HAP-1 (cell line): ENCODE results near the gene PPP2R3B.

ENCODE experiments used
- DNase-seq, 2 experiments: peaks; one replicate each; pipeline ENCODE4 v3.0.0-alpha.2; 2016 to 2020; ENCODE audit warnings: low spot score in 2 of 2
- H3K27me3 ChIP-seq: fragments of 250-450 bp; sonication (Bioruptor Pico); 2 replicates; pipeline ENCODE4 v1.5.1; 2020; ENCODE audit warnings: low read depth, mild to moderate bottlenecking, moderate library complexity
- H3K36me3 ChIP-seq: fragments of 250-450 bp; sonication (Bioruptor Pico); replicated peaks from 2 replicates; pipeline ENCODE4 v1.5.1; 2020; ENCODE audit warnings: mild to moderate bottlenecking
- H3K4me1 ChIP-seq: fragments of 250-450 bp; sonication (Bioruptor Pico); 2 replicates; pipeline ENCODE4 v1.5.1; 2020; ENCODE audit warnings: mild to moderate bottlenecking
- H3K4me3 ChIP-seq: fragments of 250-450 bp; sonication (Bioruptor Pico); 2 replicates; pipeline ENCODE4 v1.5.1; 2020; ENCODE audit warnings: mild to moderate bottlenecking, moderate library complexity
- H3K9me3 ChIP-seq: fragments of 250-450 bp; sonication (Bioruptor Pico); 2 replicates; pipeline ENCODE4 v1.5.1; 2020; ENCODE audit warnings: mild to moderate bottlenecking, moderate library complexity
- in situ Hi-C: fragments of 300-500 bp; cut with MboI; formaldehyde crosslinking; loops from 3 replicates; pipeline ENCODE4 v1.14.3; 2020; ENCODE audit warnings: low sequenced_read_pairs, inconsistent platforms, mixed read lengths

Gene PPP2R3B

DNA sequence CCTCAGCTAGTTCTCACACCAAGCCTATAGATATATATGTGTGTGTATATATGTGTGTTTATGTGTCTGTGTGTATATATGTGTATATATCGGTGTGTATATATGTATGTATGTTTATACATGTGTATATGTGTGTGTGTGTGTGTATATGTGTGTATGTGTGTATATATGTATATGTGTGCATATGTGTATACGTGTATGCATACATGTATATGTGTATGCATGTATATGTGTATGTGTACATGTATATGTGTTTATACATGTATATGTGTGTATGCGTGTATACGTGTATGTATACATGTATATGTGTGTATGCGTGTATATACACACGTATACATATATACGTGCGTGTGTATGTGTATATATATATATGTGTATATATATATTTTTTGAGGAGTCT lies 86.4 kb downstream of the PPP2R3B start:
- peaks cover 18% of the 10 kb centered on the region for H3K36me3 ChIP-seq

DNA sequence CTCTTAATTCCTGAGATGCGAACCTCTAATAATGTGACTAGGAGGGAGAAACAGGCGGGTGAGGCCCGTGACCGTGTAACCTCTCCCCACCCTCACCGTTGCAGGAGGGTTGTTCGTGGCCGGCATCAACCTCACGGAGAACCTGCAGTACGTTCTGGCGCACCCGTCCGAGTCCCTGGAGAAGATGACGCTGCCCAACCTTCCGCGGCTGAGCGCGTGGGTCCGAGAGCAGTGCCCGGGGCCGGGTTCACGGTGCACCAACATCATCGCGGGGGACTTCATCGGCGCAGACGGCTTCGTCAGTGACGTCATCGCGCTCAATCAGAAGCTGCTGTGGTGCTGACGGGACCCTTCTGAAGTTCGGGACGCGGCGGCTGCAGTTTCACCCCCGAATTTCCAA lies 87.7 kb downstream of the PPP2R3B start:
- H3K27me3 ChIP-seq = no peaks in the 10 kb centered on the region
- no peaks in the 10 kb centered on the region for H3K9me3 ChIP-seq
- H3K36me3 ChIP-seq = peaks cover 15% of the 10 kb centered on the region
- in situ Hi-C loops = no loop called here
- H3K4me3 ChIP-seq = no peak overlapping the region
- no peaks in the 10 kb centered on the region for H3K4me1 ChIP-seq
- DNase-seq = no peak

More for the DNA sequence above, 86.4 kb downstream of the PPP2R3B start:
- Histone ChIP-seq H3K4me1 (no peaks in the 10 kb centered on the region), H3K4me3 (no peak overlapping the region), H3K9me3 (no peaks in the 10 kb centered on the region), H3K27me3 (no peaks in the 10 kb centered on the region)
- DNase-seq = no peak
- in situ Hi-C loops = no loop called here

DNA sequence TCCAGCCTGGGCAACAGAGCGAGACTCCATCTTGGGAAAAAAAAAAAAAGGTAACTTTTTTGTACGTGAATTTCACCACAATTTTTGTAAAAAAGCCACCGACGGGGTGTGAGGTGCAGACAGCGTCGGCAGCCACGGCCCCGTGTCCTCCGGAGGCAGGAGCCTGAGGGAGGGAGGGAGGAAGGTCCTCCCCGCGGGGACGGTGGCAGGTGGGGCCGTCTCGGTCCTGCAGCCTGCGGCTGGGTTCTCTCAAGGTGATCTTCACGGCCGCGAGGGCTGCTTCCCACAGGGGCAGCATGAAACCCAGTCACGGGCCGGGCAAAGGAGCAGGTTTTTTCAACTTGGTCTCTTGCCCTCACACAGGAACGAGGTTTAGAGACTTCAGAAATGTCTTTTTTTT lies 91.6 kb downstream of the PPP2R3B start:
- in situ Hi-C loops = no loop called here
- H3K4me1 ChIP-seq = no peaks in the 10 kb centered on the region
- no peaks in the 10 kb centered on the region for H3K9me3 ChIP-seq
- H3K36me3 ChIP-seq = peaks cover 24% of the 10 kb centered on the region
- H3K4me3 ChIP-seq = no peak overlapping the region
- H3K27me3 ChIP-seq = no peaks in the 10 kb centered on the region
- DNase-seq = no peak

DNA sequence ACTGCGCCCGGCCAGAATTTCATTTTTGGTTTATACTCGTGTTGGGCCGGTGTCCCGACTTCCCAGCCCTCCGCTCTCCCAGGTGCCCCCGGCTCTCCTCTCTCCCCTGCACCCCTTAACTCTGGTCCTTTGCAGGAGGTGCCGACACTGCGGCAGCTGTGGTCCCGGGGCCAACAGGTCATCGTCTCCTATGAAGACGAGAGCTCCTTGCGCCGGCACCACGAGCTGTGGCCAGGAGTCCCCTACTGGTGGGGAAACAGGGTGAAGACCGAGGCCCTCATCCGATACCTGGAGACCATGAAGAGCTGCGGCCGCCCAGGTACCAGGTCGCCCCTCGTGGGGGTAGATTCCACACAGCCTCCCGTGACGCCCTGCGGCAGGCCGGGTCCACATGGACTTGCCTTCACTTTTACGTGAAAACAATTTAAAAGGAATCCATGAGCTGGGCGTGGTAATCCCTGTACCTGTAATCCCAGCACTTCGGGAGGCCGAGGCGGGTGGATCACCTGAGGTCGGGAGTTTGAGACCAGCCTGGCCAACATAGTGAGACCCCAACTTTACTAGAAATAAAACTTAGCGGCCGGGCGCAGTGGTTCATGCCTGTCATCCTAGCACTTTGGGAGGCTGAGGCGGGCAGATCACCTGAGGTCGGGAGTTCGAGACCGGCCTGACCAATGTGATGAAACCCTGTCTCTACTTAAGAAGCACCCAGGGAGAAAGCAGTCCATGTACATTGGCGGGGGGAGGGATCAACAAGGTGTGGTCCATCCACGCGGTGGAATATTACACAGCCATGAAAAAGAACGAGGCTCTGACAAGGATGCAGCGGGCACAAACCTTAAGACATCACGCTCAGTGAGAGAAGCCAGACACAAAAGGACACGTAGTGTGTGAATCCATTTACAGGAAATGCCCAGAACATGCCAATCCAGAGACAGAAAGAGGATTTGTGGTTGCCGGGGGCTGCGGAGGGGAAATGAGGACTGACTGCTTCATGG lies 93.5 kb downstream of the PPP2R3B start:
- Histone ChIP-seq H3K36me3 (peaks cover 31% of the 10 kb centered on the region), H3K4me1 (no peaks in the 10 kb centered on the region), H3K4me3 (no peak overlapping the region), H3K9me3 (no peaks in the 10 kb centered on the region), H3K27me3 (no peaks in the 10 kb centered on the region)
- in situ Hi-C loops = no loop called here
- no peak for DNase-seq

DNA sequence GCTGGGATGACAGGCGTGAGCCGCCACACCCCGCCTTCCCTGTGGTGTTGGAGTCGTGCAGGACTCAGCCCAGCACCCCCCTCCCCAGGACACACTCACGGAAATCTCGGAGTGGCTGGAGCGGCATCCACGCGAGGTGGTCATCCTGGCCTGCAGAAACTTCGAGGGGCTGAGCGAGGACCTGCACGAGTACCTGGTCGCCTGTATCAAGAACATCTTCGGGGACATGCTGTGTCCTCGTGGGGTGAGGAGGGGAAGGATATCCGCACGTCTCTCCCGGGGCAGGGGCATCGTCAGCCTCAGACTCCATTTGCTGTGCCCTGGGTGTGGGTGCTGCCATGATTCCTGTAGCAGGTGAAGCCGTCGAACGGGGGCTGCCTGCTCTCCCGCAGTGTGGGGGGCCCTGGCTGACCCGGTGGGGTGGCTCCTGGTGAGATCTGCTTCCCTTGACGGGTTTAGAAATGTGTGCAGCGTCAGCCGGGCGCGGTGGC lies 95.3 kb downstream of the PPP2R3B start:
- H3K36me3 ChIP-seq = peaks cover 31% of the 10 kb centered on the region

DNA sequence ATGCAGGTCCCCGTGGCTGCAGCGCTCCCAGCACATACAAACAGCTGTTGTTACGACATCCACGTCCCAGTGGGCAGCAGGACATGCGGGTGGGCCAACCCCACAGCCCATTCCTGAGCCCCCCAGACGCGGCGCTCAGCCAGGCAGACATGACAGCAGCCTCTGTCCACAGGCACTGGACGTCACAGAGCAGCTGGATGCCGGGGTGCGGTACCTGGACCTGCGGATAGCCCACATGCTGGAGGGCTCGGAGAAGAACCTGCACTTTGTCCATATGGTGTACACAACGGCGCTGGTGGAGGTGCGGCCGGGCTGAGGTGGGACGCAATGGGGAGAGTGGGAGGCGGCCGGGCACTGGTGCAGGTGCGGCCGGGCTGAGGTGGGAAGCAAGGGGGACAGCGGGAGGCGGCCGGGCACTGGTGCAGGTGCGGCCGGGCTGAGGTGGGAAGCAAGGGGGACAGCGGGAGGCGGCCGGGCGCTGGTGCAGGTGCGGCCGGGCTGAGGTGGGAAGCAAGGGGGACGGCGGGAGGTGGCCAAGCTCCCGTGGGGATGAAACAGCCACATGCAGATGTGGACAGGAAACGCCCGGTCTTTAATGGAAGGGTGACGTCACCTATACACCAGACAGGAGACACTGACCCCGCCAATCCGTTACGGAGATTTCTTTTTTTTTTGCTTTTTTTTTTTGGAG lies 96.1 kb downstream of the PPP2R3B start:
- no peaks in the 10 kb centered on the region for H3K27me3 ChIP-seq
- H3K4me3 ChIP-seq = no peak overlapping the region
- H3K9me3 ChIP-seq = no peaks in the 10 kb centered on the region
- no peak for DNase-seq
- no peaks in the 10 kb centered on the region for H3K4me1 ChIP-seq
- in situ Hi-C loops = no loop called here
- peaks cover 33% of the 10 kb centered on the region for H3K36me3 ChIP-seq

More for the DNA sequence above, 95.3 kb downstream of the PPP2R3B start:
- no peak for DNase-seq
- Histone ChIP-seq H3K4me1 (no peaks in the 10 kb centered on the region), H3K9me3 (no peaks in the 10 kb centered on the region), H3K27me3 (no peaks in the 10 kb centered on the region), H3K4me3 (no peak overlapping the region)
- in situ Hi-C loops = no loop called here

DNA sequence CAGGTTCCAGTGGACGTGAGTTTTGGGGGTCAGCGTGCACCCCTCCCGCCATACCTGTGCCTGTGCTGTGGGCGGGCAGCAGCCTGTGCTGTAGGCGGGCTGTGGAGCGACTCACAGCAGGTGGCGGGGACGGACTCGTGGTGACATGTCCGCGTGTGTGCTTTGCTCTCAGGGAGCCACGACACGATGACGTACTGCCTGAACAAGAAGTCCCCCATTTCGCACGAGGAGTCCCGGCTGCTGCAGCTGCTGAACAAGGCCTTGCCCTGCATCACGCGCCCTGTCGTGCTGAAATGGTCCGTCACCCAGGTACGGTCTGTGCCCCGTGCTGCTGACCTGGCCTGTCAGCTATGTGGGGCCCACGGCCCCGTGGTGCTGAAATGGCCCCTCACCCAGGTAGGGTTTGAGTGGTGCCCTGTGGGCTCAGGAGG lies 98.1 kb downstream of the PPP2R3B start:
- H3K4me3 ChIP-seq = no peak overlapping the region
- H3K27me3 ChIP-seq = no peaks in the 10 kb centered on the region
- no peaks in the 10 kb centered on the region for H3K9me3 ChIP-seq
- DNase-seq = no peak
- no peaks in the 10 kb centered on the region for H3K4me1 ChIP-seq
- peaks cover 43% of the 10 kb centered on the region for H3K36me3 ChIP-seq
- in situ Hi-C loops = no loop called here

DNA sequence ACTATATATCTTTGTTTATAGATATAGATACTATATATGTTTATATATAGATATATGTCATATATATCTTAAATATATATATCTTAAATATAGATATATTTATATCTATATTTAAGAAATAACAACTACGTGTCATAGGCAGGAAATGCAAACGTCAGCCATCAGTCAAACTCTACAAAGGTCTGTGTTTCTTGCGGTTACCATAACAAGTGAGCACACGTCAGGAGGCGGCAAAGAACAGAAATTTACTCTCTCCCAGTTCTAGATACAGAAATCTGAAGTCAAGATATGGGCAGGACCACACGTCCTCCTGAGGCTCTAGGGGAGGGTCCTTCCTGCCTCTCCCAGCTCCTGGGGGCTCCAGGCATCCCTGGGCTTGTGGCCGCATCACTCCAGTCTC lies 99.0 kb downstream of the PPP2R3B start:
- Histone ChIP-seq H3K9me3 (no peaks in the 10 kb centered on the region), H3K27me3 (no peaks in the 10 kb centered on the region), H3K36me3 (peaks cover 34% of the 10 kb centered on the region), H3K4me3 (no peak overlapping the region), H3K4me1 (no peaks in the 10 kb centered on the region)
- in situ Hi-C loops = no loop called here
- DNase-seq = no peak

DNA sequence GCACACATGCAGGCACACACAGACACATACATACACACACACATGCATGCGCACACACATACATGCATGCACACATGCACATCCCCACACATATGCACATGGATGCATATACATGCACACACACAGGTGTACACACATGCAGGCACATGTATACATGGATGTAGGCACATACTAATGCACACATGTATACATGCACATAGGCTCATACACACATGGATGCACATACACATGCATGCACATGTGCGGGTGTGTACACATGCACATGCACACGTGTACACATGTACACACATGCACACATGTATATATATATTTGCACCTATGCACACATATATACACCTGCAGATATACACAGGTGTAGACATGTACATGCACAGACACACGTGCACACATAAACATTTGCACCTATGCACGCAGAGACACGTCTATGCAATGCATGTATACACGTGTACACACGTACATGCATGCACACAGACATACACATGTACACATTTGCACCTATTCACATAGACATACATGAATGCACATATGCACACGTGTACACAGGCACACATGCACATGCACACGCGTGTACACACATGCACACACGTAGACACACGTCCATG lies 101.5 kb downstream of the PPP2R3B start:
- Histone ChIP-seq H3K36me3 (peaks cover 28% of the 10 kb centered on the region), H3K9me3 (no peaks in the 10 kb centered on the region), H3K4me3 (no peak overlapping the region), H3K4me1 (peaks cover 3% of the 10 kb centered on the region), H3K27me3 (no peaks in the 10 kb centered on the region)
- DNase-seq = no peak
- in situ Hi-C loops = no loop called here
